Ectodermal cell (in vitro differentiated cells): ENCODE results near the gene MLN.

Source experiments
- H3K27ac ChIP-seq: 2 replicates; pipeline ENCODE4 v1.7.0; 2013; ENCODE audit warnings: mild to moderate bottlenecking, low read depth, low read length; ENCODE audit not compliant: insufficient read depth, poor library complexity, severe bottlenecking
- H3K27me3 ChIP-seq: 2 replicates; pipeline ENCODE4 v1.7.0; 2013; ENCODE audit warnings: mild to moderate bottlenecking, low read length; ENCODE audit not compliant: insufficient read depth, control insufficient read depth, poor library complexity, severe bottlenecking
- H3K36me3 ChIP-seq: one replicate; pipeline ENCODE4 v1.7.0; 2013; ENCODE audit warnings: low read length; ENCODE audit not compliant: control insufficient read depth, insufficient read depth
- H3K4me1 ChIP-seq: one replicate; pipeline ENCODE4 v1.7.0; 2013; ENCODE audit warnings: low read length; ENCODE audit not compliant: control insufficient read depth, insufficient read depth
- H3K4me3 ChIP-seq: 2 replicates; pipeline ENCODE4 v1.7.0; 2013; ENCODE audit warnings: low read depth, low read length, control low read depth; ENCODE audit not compliant: insufficient read depth
- H3K9me3 ChIP-seq: 2 replicates; pipeline ENCODE4 v1.7.0; 2013; ENCODE audit warnings: mild to moderate bottlenecking, low read length, moderate library complexity; ENCODE audit not compliant: control insufficient read depth
- WGBS, 2 experiments: methylation state at CpG; one replicate each; pipeline ENCODE4 v1.1.7; 2013; ENCODE audit warnings: missing lambda C conversion rate in 2 of 2; 5-methylcytosine and 5-hydroxymethylcytosine counted together

The MLN gene

GRCh38 chr6:33771146-33772081 is 32.4 kb downstream of the MLN start:
- Histone ChIP-seq H3K4me1 (peaks cover 28% of the 10 kb centered on the region), H3K27ac (no peak overlapping the region), H3K4me3 (no peak overlapping the region), H3K9me3 (no peaks in the 10 kb centered on the region), H3K27me3 (no peaks in the 10 kb centered on the region), H3K36me3 (peaks cover 16% of the 10 kb centered on the region)
- 17 to 18% methylated on average over 47 of the region's 47 CpGs for WGBS, 2 experiments

GRCh38 chr6:33770833-33771145 is 33.0 kb downstream of the MLN start:
- Histone ChIP-seq H3K4me3 (no peak overlapping the region), H3K27me3 (no peaks in the 10 kb centered on the region), H3K27ac (no peak overlapping the region), H3K4me1 (peaks cover 28% of the 10 kb centered on the region), H3K36me3 (peaks cover 15% of the 10 kb centered on the region), H3K9me3 (no peaks in the 10 kb centered on the region)
- 68 to 69% methylated on average over 3 of the region's 3 CpGs for WGBS, 2 experiments

GRCh38 chr6:33770124-33770832 is 33.5 kb downstream of the MLN start:
- 45 to 53% methylated on average over 14 of the region's 14 CpGs for WGBS, 2 experiments
- Histone ChIP-seq H3K4me1 (peaks cover 28% of the 10 kb centered on the region), H3K27me3 (no peaks in the 10 kb centered on the region), H3K9me3 (no peaks in the 10 kb centered on the region), H3K36me3 (peaks cover 11% of the 10 kb centered on the region), H3K27ac (no peak overlapping the region), H3K4me3 (no peak overlapping the region)

- H3K4me1 ChIP-seq = peaks cover 28% of the 10 kb centered on the region
- no peaks in the 10 kb centered on the region for H3K27me3 ChIP-seq
- 91 to 93% methylated on average over 10 of the region's 10 CpGs for WGBS, 2 experiments
- H3K9me3 ChIP-seq = no peaks in the 10 kb centered on the region
- H3K4me3 ChIP-seq = no peak overlapping the region
- H3K27ac ChIP-seq = no peak overlapping the region
- H3K36me3 ChIP-seq = peaks cover 3% of the 10 kb centered on the region
These were observed 34.5 kb downstream of the MLN start for GRCh38 chr6:33769248-33769821.

GRCh38 chr6:33768644-33769120 is 35.1 kb downstream of the MLN start:
- no peaks in the 10 kb centered on the region for H3K9me3 ChIP-seq
- peaks cover 3% of the 10 kb centered on the region for H3K36me3 ChIP-seq
- 49 to 51% methylated on average over 7 of the region's 7 CpGs for WGBS, 2 experiments
- H3K27me3 ChIP-seq = no peaks in the 10 kb centered on the region
- no peak overlapping the region for H3K27ac ChIP-seq
- H3K4me1 ChIP-seq = peaks cover 26% of the 10 kb centered on the region
- no peak overlapping the region for H3K4me3 ChIP-seq

GRCh38 chr6:33766921-33767907 is 36.6 kb downstream of the MLN start:
- Histone ChIP-seq H3K4me1 (peaks cover 19% of the 10 kb centered on the region), H3K27me3 (no peaks in the 10 kb centered on the region), H3K36me3 (no peaks in the 10 kb centered on the region), H3K27ac (no peak overlapping the region), H3K9me3 (no peaks in the 10 kb centered on the region), H3K4me3 (no peak overlapping the region)
- 91 to 93% methylated on average over 11 of the region's 11 CpGs for WGBS, 2 experiments

GRCh38 chr6:33765368-33765767 is 38.4 kb downstream of the MLN start:
- Histone ChIP-seq H3K27ac (no peak overlapping the region), H3K4me1 (peaks cover 24% of the 10 kb centered on the region), H3K27me3 (no peaks in the 10 kb centered on the region), H3K4me3 (no peak overlapping the region), H3K36me3 (no peaks in the 10 kb centered on the region), H3K9me3 (no peaks in the 10 kb centered on the region)
- WGBS, 2 experiments = 96 to 97% methylated on average over 9 of the region's 9 CpGs

- Histone ChIP-seq H3K36me3 (no peaks in the 10 kb centered on the region), H3K4me3 (no peak overlapping the region), H3K9me3 (no peaks in the 10 kb centered on the region), H3K4me1 (peaks cover 15% of the 10 kb centered on the region), H3K27ac (no peak overlapping the region), H3K27me3 (no peaks in the 10 kb centered on the region)
- WGBS, 2 experiments = 76 to 100% methylated on average over 2 of the region's 2 CpGs
These were observed 39.8 kb downstream of the MLN start for GRCh38 chr6:33764036-33764435.

GRCh38 chr6:33763483-33763882 is 40.3 kb downstream of the MLN start:
- Histone ChIP-seq H3K36me3 (no peaks in the 10 kb centered on the region), H3K4me3 (no peak overlapping the region)
- 92% methylated on average over 6 of the region's 6 CpGs for WGBS, 2 experiments

More at GRCh38 chr6:33763483-33763882, 40.3 kb downstream of the MLN start:
- H3K27me3 ChIP-seq = no peaks in the 10 kb centered on the region
- H3K27ac ChIP-seq = no peak overlapping the region
- H3K9me3 ChIP-seq = no peaks in the 10 kb centered on the region
- H3K4me1 ChIP-seq = peaks cover 15% of the 10 kb centered on the region
